IPS DF 19.7 (cell line): ENCODE measurements around the gene CACNG8.

Experiments used
- DNase-seq: peaks from one replicate; pipeline ENCODE4 v3.0.0-alpha.2; 2013; ENCODE audit warnings: low read depth, low spot score

The CACNG8 gene

GRCh38 chr19:53992211-53992610 lies 29.5 kb downstream of the CACNG8 start:
- DNase-seq = no peak

- DNase-seq = no peak
Measured at GRCh38 chr19:53992815-53993214, 30.1 kb downstream of the CACNG8 start.

- no peak for DNase-seq
Measured at GRCh38 chr19:53993448-53993847, 30.7 kb downstream of the CACNG8 start.

- DNase-seq = no peak
Measured at GRCh38 chr19:53994811-53995210, 32.1 kb downstream of the CACNG8 start.

GRCh38 chr19:53998223-53998622 lies 35.5 kb downstream of the CACNG8 start:
- no peak for DNase-seq

- no peak for DNase-seq
Measured at GRCh38 chr19:53999694-54000093, 37.0 kb downstream of the CACNG8 start.

GRCh38 chr19:54001496-54001895 lies 38.8 kb downstream of the CACNG8 start:
- DNase-seq = no peak

GRCh38 chr19:54002495-54003315 lies 40.0 kb downstream of the CACNG8 start:
- no peak for DNase-seq

- DNase-seq = no peak
Measured at GRCh38 chr19:54009440-54009839, 46.7 kb downstream of the CACNG8 start.

- no peak for DNase-seq
Measured at GRCh38 chr19:54010474-54010873, 47.7 kb downstream of the CACNG8 start.

- DNase-seq = no peak
Measured at GRCh38 chr19:54011507-54012211, 48.9 kb downstream of the CACNG8 start.

GRCh38 chr19:54013866-54014265 lies 51.1 kb downstream of the CACNG8 start:
- no peak for DNase-seq

- DNase-seq = no peak
Measured at GRCh38 chr19:54014920-54015560, 52.3 kb downstream of the CACNG8 start.

GRCh38 chr19:54017261-54017660 lies 54.5 kb downstream of the CACNG8 start:
- no peak for DNase-seq

- DNase-seq = no peak
Measured at GRCh38 chr19:54021363-54021762, 58.6 kb downstream of the CACNG8 start.

- DNase-seq = no peak
Measured at GRCh38 chr19:54021932-54022331, 59.2 kb downstream of the CACNG8 start.

GRCh38 chr19:54023191-54023590 lies 60.5 kb downstream of the CACNG8 start:
- no peak for DNase-seq

- no peak for DNase-seq
Measured at GRCh38 chr19:54024660-54025059, 61.9 kb downstream of the CACNG8 start.

- no peak for DNase-seq
Measured at GRCh38 chr19:54026656-54027055, 63.9 kb downstream of the CACNG8 start.

GRCh38 chr19:54029301-54029700 lies 66.6 kb downstream of the CACNG8 start:
- no peak for DNase-seq

GRCh38 chr19:54029930-54030490 lies 67.3 kb downstream of the CACNG8 start:
- peak; percentile 83 for DNase-seq

GRCh38 chr19:54030895-54031586 lies 68.3 kb downstream of the CACNG8 start:
- no peak for DNase-seq
